ELF-1 (cell line): Measurements from ENCODE around the gene PNISR.
"Not testable (repeated sequence)": the region's sequence is repeated elsewhere in the genome, so short reads cannot be mapped to it uniquely, and the experiment has no call there.

ENCODE experiments used
- DNase-seq: peaks from one replicate; pipeline ENCODE4 v3.0.0-alpha.2; 2016; ENCODE audit warnings: low read depth, low spot score

Gene PNISR

GRCh38 chr6:99424761-99425646 is at the start of gene PNISR:
Gene PNISR, minus strand, starts transcription at chr6:99425308. Its CDS starts 10,649 bp downstream, at chr6:99414659.
- DNase-seq, result peak; percentile 98

- DNase-seq, result no peak
Measured at GRCh38 chr6:99473730-99474129, 48.6 kb upstream of the PNISR start.

- DNase-seq, result no peak
Measured at GRCh38 chr6:99471638-99472037, 46.5 kb upstream of the PNISR start.

GRCh38 chr6:99467509-99468106 is 42.5 kb upstream of the PNISR start:
- no peak for DNase-seq

DNA sequence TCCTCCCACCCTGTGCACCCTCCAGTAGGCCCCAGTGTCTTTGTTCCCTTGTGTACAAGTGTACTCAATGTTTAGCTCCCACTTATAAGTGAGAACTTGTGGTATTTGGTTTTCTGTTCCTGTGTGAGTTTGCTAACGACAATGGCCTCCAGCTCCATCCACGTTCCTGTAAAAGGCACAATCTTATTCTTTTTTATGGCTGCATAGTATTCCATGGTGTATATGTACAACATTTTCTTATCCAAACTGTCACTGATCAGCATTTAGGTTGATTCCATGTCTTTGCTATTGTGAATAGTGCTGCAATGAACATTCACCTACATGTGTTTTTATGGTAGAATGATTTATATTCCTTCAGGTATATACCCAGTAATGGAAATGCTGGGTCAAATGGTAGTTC is 34.0 kb upstream of the PNISR start:
- DNase-seq, result not testable (repeated sequence)

DNA sequence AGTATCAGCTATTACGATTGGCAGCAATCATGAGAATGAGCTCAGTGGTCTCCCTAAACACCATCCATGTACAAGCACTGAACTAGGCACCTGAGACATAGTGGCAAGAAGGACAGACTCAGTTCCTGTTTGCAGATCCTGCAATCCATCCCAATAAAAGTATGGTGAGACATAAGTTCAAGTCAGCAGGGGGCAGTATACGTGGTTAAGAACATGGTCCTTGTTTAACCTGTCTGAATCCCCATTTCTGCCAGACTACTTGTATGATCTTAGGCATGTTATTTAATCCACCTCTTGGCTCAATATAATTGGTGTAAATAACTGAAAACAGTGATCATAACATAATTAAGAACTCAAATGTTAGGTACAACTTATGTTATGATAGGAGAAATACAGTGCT is 33.2 kb upstream of the PNISR start:
- DNase-seq, result no peak

GRCh38 chr6:99446076-99446475 is 21.0 kb upstream of the PNISR start:
- DNase-seq, result no peak

DNA sequence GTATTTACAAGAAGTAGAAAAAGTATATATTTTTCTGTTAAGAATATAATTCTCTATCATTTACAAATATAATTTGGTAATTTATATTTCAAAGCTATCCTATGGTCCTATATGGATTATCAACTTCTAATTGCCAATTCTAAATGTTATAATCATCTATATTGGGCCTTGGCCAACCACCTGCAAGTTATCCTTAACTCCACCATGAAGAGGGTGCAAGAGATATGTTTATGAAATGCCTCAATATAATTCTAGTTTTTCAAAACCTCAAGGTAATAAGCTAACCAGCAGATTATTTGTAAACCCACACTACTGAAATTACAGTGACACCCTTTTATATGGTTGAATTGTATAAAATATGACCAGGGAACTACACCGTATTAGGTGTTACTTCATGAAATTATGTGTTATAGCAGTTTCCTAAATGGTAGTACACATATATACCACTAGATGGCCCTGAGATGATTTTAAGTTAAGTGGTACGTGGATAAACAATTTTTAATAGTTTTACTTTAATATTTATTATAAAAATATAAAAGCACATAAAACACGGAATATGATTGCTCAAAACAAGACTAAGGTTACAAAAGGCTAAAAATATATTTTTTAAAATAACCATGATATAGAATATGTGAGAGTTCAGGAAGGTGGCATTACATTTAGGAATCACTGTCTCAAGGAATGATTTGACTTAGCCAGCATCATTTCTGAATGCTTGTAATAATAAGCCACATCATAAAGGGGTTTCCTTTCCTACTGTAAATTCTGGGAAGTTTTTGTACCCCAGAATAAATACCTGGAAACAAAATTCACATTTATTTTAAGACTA is 9.8 kb upstream of the PNISR start:
- DNase-seq, result no peak

DNA sequence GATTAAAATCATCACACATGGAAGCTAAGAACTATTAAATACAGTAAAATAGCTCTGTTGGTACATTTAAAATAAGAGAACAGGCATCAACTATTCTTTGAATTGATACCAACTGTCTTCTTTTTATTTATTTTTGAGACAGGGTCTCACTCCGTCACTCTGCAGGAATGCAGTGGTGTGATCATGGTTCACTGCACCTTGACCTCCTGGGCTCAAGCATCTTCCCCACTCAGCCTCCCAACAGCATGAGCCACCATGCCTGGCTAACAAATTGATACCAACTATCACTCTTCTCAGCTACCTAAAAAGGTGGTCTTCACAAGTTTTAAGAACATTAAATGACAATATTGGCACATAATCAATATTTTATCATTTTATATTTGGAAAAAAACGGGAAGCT is 7.8 kb upstream of the PNISR start:
- DNase-seq, result no peak

GRCh38 chr6:99431901-99432300 is 6.8 kb upstream of the PNISR start:
- DNase-seq, result no peak

DNA sequence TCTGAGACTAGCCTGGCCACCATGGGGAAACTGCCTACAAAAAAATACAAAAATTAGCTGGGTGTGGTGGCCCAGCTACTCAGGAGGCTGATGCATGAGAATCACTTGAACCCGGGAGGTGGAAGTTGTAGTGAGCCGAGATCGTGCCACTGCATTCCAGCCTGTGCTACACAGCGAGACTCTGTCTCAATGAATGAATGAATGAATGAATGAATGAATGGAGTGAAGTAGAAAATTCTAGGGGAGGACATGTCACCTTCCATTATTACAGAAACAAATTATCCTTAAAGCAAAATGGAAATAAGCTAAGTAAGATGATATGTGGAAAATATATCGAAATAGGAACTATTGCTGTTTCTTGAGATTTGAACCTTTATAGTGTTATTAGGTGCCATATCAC is 2.9 kb upstream of the PNISR start:
- DNase-seq, result no peak

GRCh38 chr6:99426451-99426757 is 1.3 kb upstream of the PNISR start:
- no peak for DNase-seq

DNA sequence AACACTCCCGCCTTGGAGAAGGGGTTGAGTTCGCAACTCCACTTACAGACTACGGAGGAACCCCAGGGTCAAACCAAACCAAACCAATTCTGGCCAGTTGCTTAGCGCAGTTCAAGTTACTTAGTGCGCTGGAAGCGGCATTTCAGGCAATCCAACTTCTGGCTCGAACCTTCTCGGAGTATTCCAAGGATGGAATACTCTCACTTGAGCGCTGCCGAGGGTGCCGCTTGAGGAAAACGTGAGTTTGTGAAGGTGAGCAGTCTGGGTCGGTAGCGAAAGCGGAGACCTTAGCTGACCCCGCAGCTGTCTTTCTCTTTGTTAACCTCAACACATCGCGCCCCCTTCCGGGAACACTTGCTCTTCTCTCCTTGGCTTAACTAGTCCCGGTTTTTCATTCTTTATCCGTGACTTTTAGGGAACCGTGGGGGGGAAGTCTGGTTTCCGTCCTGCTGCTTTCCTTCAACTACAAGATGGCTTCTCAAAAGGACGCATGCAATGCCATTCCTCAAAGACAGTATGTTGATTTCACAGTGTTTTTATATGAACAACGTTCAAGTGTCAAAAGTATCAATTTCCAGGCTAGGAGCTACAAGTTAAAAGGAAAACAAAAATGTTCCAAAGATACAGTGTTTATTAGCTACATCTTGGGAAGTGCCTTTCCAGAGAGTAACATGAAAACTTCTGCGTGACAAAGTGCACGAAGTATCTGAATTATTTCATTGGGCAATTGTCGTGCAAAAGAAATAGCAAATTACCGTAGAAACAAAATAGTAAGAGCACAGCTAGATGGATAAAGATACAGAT is 741 bp upstream of the PNISR start:
- peak; percentile 97 for DNase-seq

GRCh38 chr6:99424022-99424421 is 1.1 kb downstream of the PNISR start:
- no peak for DNase-seq

DNA sequence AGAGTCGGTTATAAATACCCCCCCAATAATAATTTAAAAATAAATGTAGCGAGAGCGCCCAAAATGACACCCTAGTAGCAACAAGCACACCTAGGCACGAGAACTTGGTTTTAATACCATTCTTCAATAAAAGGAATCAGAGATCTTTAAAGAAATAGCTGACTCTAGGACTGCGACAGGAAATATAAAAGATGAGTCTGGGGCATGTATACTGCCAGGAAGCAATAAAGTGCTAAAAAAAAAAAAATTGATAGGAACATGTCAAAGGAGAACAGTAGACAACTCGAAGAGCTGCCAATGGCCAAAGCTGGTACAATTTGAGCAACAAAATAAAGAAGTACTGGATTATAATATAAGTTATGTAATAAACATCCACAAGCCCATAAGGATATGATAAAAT is 2.2 kb downstream of the PNISR start:
- no peak for DNase-seq

DNA sequence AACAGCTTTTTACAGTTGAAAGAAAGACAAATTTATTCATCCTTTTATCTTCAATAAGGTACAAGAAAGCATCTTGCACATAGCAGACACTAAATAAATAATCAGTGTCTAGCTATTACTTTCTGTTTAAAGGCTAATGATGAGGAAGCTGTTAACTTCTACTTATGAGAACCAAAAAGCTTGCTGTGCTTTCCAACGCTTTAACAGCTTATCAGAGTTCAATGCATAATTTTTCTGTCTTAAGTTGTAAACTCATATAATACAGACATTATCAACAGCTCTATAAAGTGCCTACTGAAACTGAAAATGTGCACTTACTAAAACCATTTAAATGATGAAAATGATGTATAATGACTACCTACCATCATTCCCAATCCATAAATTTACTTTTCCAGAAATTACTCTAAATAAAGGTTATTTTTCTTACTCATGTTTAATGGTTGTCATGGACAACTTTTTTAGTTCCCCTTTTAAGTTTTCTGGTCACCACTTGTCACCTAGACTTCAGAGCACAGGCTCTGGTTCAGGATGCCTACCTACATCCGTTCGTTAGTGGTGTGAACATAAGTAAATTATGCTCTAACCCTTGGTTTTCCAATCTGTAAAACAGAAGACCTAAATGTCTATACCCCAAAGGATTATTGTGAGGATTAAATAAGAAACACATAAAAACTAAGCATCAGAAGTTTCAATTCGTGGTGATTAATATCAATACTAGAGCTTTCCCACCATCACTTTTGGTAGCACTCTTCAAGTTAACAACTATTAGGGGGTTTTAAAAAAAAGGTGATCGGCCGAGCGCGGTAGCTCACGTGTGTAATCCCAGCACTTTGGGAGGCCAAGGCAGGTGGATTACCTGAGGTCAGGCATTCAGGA is 8.0 kb downstream of the PNISR start:
- no peak for DNase-seq

- DNase-seq, result no peak
Measured at GRCh38 chr6:99416226-99416625, 8.9 kb downstream of the PNISR start.

- no peak for DNase-seq
Measured at GRCh38 chr6:99415446-99415845, 9.7 kb downstream of the PNISR start.

DNA sequence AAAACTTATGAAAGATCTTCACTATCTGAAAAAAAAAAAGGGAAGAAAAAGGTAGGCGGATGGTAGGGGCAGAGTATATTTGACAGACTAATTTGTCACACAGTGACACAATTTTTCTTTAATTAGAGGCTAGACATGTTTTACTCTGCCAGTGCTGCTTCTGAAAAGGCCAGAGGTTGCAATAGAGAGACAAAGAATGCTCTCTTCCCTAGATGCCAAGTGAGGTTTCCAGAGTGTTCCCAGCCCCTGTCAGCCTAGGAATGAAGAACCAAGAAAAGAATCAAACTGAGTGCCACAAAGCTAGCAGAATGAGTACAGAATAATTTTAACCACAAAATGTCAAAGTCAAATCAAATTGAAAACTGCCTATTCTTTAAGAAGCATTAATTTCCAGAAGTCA is 13.0 kb downstream of the PNISR start:
- DNase-seq, result no peak

GRCh38 chr6:99409672-99410071 is 15.4 kb downstream of the PNISR start:
- DNase-seq, result no peak

- no peak for DNase-seq
Measured at GRCh38 chr6:99407076-99407475, 18.0 kb downstream of the PNISR start.
